GM23248 (cell line): ENCODE results near the gene HYAL4.

Experiments
- EZH2 ChIP-seq: fragments of 200-600 bp; sonication (generic); IDR thresholded peaks from 2 replicates; pipeline ENCODE4 v1.6.1; 2018; ENCODE audit warnings: antibody characterized with exemption, mild to moderate bottlenecking; ENCODE audit not compliant: insufficient read depth, poor library complexity, severe bottlenecking
- EZH2phosphoT487 ChIP-seq: fragments of 200-600 bp; sonication (generic); IDR thresholded peaks from 2 replicates; pipeline ENCODE4 v1.6.1; 2018; ENCODE audit warnings: antibody characterized with exemption, moderate library complexity, mild to moderate bottlenecking, low read depth; ENCODE audit not compliant: insufficient read depth

- no peak for TF ChIP-seq EZH2
- TF ChIP-seq EZH2phosphoT487: no peak
Observed at GRCh38 chr7:123795917-123796316, 49.1 kb upstream of the HYAL4 start.
